Measurements from ENCODE around the gene CBLB.

Gene CBLB

DNA sequence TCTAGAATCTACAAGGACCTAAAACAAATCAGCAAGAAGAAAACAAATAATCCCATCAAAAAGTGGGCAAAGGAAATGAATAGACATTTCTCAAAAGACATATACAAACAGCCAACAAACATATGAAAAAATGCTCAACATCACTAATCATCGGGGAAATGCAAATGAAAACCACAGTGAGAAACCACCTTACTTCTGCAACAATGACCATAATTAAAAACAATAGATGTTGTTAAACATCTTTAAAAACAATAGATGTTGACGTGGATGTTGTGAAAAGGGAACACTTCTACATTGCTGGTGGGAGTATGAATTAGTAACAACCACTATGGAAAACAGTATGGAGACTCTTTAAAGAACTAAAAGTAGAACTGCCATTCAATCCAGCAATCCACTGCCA, 96.2 kb downstream of the CBLB start:
- DNase-seq (ENCODE audit: low read depth): no peak
- H3K4me3 ChIP-seq (ENCODE audit: low read depth, low read length): no peak overlapping the region
- no peak for TF ChIP-seq CTCF (conservative IDR thresholded peaks at IDR 0.05; ENCODE audit: low read depth, low read length)

DNA sequence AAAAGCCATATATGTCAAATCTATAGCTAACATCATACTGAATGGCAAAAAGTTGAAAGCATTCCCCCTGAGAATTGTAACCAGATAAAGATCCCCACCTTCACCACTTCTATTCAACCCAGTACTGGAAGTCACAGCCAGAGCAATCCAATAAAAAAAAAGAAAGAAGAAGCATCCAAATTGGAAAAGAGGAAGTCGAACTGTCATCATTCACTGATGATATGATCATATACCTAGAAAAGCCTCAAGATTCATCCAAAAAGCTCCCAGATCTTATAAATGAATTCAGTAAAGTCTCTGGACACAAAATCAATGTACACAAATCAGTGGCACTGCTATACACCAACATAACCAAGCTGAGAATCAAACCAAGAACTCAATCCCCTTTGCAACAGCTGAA, 97.4 kb downstream of the CBLB start:
- H3K4me3 ChIP-seq (ENCODE audit: low read depth, low read length): no peak overlapping the region
- TF ChIP-seq CTCF (conservative IDR thresholded peaks at IDR 0.05; ENCODE audit: low read depth, low read length): no peak
- no peak for DNase-seq (ENCODE audit: low read depth)

DNA sequence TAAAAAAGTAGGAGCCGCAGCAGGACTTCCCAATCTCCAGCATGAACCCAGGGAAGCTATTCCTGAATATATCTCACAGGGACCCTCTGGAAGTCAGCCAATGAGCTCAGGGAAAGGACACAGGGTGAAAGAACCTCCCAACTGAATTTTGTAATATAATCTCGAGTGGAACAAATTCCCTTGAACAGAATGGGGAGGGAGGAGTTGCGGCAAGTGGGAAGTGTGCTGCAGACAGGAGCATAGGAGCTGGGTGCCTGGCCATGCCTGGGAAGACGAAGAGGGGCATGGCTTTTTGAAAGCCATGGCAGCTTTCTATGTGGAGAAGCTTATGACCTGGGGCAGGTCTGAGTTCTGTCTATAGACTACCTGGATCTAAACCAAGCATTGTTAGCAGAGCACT, 98.4 kb downstream of the CBLB start:
- TF ChIP-seq CTCF (conservative IDR thresholded peaks at IDR 0.05; ENCODE audit: low read depth, low read length): no peak
- no peak for DNase-seq (ENCODE audit: low read depth)
- H3K4me3 ChIP-seq (ENCODE audit: low read depth, low read length): no peak overlapping the region

GRCh38 chr3:105767776-105768175, 101.0 kb downstream of the CBLB start:
- H3K4me3 ChIP-seq (ENCODE audit: low read depth, low read length): no peak overlapping the region
- no peak for TF ChIP-seq CTCF (conservative IDR thresholded peaks at IDR 0.05; ENCODE audit: low read depth, low read length)
- DNase-seq (ENCODE audit: low read depth): no peak

DNA sequence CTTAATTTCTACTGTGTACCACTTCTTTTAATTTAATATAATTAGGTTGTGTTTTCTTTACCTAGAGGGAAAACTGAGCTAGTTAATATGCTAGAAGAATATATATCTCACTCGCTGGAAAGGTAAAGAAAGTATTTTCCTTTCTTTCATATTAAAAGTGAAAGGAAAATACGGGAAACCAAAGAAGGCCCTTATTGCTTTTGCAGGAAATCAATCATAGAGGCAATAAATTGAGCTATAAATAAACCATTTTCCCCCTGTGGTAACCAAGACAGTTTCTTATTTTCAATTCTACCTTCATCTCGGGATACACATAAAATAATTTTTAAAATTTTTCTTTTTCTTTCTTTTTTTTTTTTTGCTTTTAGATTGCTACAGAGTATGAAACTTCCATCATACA, 101.6 kb downstream of the CBLB start:
- no peak overlapping the region for H3K4me3 ChIP-seq (ENCODE audit: low read depth, low read length)
- no peak for DNase-seq (ENCODE audit: low read depth)
- TF ChIP-seq CTCF (conservative IDR thresholded peaks at IDR 0.05; ENCODE audit: low read depth, low read length): no peak

DNA sequence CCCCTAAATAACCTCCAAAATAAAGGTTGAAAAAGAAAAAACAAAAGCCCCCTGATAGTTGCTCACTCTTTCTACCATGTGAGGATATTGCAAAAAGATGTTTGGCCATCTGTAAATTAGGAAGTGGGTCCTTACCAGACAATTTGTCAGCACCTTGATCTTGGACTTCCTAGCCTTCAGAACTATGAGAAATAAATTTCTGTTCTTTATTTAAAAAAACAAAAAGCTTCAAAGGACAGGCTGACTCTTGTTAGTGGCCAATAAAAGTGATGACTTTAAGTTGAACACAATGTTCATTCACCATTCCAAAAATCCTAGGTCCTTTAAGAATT, 103.5 kb downstream of the CBLB start:
- no peak for DNase-seq (ENCODE audit: low read depth)
- TF ChIP-seq CTCF (conservative IDR thresholded peaks at IDR 0.05; ENCODE audit: low read depth, low read length): no peak
- no peak overlapping the region for H3K4me3 ChIP-seq (ENCODE audit: low read depth, low read length)

- DNase-seq (ENCODE audit: low read depth): no peak
- no peak for TF ChIP-seq CTCF (conservative IDR thresholded peaks at IDR 0.05; ENCODE audit: low read depth, low read length)
- H3K4me3 ChIP-seq (ENCODE audit: low read depth, low read length): no peak overlapping the region
Observed at GRCh38 chr3:105764378-105765307, 104.2 kb downstream of the CBLB start.

All from choroid plexus epithelial cell (primary cell).